ENCODE measurements around the gene CCDC146.

DNA sequence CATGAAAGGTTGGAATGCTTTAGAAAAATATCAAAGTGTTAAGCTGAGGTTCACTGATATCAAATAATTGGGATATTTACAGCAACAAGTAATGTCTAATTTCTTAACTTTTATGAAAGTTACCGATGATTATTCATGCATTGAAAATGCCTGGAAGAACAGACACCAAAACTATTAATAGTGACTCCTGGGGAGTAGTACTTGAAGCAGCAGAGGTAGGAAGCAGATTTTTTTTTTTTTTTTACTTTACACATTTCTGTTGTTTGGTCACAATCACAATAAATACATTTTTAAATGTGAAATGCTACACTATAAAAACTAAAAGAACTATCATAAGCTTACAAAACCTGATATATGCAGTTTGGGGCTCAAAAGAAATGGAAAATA, 147.7 kb downstream of the CCDC146 start:
- no peak for TF ChIP-seq POLR2A (IDR thresholded peaks at IDR 0.05; ENCODE audit: control extremely low read depth in 1 of 2, low read depth in 2 of 2, low read length in 2 of 2)
- TF ChIP-seq RXRA (IDR thresholded peaks at IDR 0.05; ENCODE audit: insufficient read depth, low read depth, low read length): no peak

All from H1 (cell line).